Nephron progenitor cell (in vitro differentiated cells): ENCODE data around the gene ATXN10.
"Not testable (repeated sequence)": the region's sequence is repeated elsewhere in the genome, so short reads cannot be mapped to it uniquely, and the experiment has no call there.

Experiments
- DNase-seq: peaks from one replicate; pipeline ENCODE4 v3.0.0; 2021
- H3K27ac Mint-ChIP-seq: 2 replicates; pipeline ENCODE4 v1.8.0; 2021; ENCODE audit warnings: mild to moderate bottlenecking, moderate library complexity, mixed read lengths
- H3K27me3 Mint-ChIP-seq: 2 replicates; pipeline ENCODE4 v1.8.0; 2021; ENCODE audit warnings: mild to moderate bottlenecking, low read depth, mixed read lengths; ENCODE audit not compliant: poor library complexity
- H3K36me3 Mint-ChIP-seq: 2 replicates; pipeline ENCODE4 v1.8.0; 2021; ENCODE audit warnings: low read depth, mixed read lengths
- H3K4me1 Mint-ChIP-seq: 2 replicates; pipeline ENCODE4 v1.8.0; 2021; ENCODE audit warnings: mixed read lengths
- H3K4me3 Mint-ChIP-seq: 2 replicates; pipeline ENCODE4 v1.8.0; 2021; ENCODE audit warnings: mild to moderate bottlenecking, moderate library complexity, mixed read lengths
- H3K9me3 Mint-ChIP-seq: 2 replicates; pipeline ENCODE4 v1.8.0; 2021; ENCODE audit warnings: mild to moderate bottlenecking, moderate library complexity, mixed read lengths
- TF ChIP-seq, protein P1 (sequence below): fragments of 200-600 bp; sonication (generic); IDR thresholded peaks from 2 replicates; pipeline ENCODE4 v1.5.0; 2021; ENCODE audit warnings: antibody characterized with exemption

ATXN10 gene

DNA sequence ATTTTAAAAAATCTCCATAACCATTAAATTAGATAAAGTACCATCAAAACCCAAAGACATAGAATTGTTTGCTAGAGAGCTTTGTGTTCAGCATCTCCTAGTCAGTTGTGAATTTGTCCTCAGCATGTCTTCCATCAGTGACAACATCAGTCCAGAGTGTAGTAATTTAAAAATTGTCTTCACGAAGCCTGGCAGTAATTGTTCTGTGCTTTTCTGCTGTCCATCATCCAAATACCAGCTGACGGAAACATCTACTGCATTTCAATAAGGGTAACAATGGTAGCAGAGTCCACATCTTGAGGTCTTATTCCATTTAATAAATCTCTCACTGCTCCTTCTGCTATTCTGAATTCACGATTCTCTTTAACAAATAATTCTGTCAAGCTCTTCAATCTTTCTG lies 121.5 kb downstream of the ATXN10 start:
- TF ChIP-seq, protein P1, sequence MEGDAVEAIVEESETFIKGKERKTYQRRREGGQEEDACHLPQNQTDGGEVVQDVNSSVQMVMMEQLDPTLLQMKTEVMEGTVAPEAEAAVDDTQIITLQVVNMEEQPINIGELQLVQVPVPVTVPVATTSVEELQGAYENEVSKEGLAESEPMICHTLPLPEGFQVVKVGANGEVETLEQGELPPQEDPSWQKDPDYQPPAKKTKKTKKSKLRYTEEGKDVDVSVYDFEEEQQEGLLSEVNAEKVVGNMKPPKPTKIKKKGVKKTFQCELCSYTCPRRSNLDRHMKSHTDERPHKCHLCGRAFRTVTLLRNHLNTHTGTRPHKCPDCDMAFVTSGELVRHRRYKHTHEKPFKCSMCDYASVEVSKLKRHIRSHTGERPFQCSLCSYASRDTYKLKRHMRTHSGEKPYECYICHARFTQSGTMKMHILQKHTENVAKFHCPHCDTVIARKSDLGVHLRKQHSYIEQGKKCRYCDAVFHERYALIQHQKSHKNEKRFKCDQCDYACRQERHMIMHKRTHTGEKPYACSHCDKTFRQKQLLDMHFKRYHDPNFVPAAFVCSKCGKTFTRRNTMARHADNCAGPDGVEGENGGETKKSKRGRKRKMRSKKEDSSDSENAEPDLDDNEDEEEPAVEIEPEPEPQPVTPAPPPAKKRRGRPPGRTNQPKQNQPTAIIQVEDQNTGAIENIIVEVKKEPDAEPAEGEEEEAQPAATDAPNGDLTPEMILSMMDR, result no peak
- no peak overlapping the region for H3K27ac Mint-ChIP-seq
- no peaks in the 10 kb centered on the region for H3K27me3 Mint-ChIP-seq
- H3K36me3 Mint-ChIP-seq, result peaks cover 96% of the 10 kb centered on the region
- H3K9me3 Mint-ChIP-seq, result peaks cover 59% of the 10 kb centered on the region
- H3K4me1 Mint-ChIP-seq, result no peaks in the 10 kb centered on the region
- H3K4me3 Mint-ChIP-seq, result no peak overlapping the region
- DNase-seq, result no peak

DNA sequence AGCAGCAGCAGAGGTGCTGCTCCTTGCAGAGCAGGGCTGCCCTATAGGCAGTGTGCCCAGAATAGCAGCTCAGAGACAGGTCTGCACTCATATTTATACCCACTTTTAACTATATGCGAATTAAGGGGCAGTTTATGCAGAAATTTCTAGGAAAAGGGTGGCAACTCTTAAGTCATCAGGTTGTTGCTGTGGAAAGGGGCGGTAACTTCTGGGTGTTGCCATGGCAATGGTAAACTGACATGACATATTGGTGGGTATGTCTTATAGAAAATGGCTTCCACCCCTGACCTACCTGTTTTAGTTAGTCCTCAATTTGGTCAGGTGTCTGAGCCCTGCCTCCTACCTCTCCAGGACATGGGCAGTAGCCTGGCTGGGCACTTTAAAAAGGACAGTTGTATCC lies 122.3 kb downstream of the ATXN10 start:
- H3K27ac Mint-ChIP-seq, result no peak overlapping the region
- no peak for DNase-seq
- no peaks in the 10 kb centered on the region for H3K27me3 Mint-ChIP-seq
- peaks cover 99% of the 10 kb centered on the region for H3K36me3 Mint-ChIP-seq
- no peaks in the 10 kb centered on the region for H3K4me1 Mint-ChIP-seq
- TF ChIP-seq, protein P1, result no peak
- H3K4me3 Mint-ChIP-seq, result no peak overlapping the region
- peaks cover 66% of the 10 kb centered on the region for H3K9me3 Mint-ChIP-seq

DNA sequence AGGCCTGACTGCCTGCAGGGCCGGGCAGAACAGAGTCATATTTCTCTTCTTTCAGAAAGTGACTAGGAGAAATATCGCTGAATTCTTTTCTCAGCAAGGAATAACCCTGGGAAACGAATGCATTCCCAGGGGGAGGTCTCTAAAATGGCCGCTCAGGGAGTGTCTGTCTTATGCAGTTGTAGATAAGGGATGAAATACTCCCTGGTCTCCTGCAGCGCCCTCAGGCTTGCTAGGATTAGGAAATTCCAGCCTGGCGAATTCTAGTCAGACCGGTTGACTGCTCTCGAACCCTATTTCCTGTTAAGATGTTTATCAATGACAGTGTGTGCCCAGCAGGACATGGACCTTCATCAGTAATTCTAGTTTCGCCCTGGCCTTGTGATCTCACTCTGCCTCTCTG lies 124.4 kb downstream of the ATXN10 start:
- Mint-ChIP-seq H3K36me3 (peaks cover 100% of the 10 kb centered on the region), H3K9me3 (peaks cover 71% of the 10 kb centered on the region)
- not testable (repeated sequence) for H3K4me1 Mint-ChIP-seq, H3K27me3 Mint-ChIP-seq, H3K4me3 Mint-ChIP-seq, H3K27ac Mint-ChIP-seq
- DNase-seq, result peak; percentile 32

DNA sequence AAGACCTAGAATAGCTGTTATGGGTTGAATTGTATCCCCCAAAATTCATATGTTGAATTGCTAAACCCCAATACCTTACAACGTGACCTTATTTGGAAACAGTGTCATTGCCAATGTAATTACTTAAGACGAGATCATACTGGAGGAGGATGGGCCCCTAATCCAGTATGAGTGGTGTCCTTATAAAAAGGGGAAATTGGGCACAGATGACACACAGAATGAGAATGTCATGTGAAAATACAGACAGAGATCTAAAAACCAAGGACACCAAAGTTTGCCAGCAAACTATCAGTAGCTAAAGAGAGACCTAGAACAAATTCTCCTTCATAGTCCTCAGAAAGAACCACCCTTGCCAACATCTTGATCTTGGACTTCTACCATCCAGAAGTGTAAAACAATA lies 127.7 kb downstream of the ATXN10 start:
- Mint-ChIP-seq H3K4me3 (no peak overlapping the region), H3K27me3 (no peaks in the 10 kb centered on the region), H3K36me3 (peaks cover 96% of the 10 kb centered on the region)

GRCh38 chr22:45802054-45802453 lies 130.4 kb downstream of the ATXN10 start:
- TF ChIP-seq, protein P1, result no peak
- H3K27ac Mint-ChIP-seq, result no peak overlapping the region
- H3K27me3 Mint-ChIP-seq, result no peaks in the 10 kb centered on the region
- peaks cover 7% of the 10 kb centered on the region for H3K4me1 Mint-ChIP-seq
- peaks cover 77% of the 10 kb centered on the region for H3K36me3 Mint-ChIP-seq
- no peak for DNase-seq
- peaks cover 23% of the 10 kb centered on the region for H3K9me3 Mint-ChIP-seq
- no peak overlapping the region for H3K4me3 Mint-ChIP-seq

More for the DNA sequence above, 127.7 kb downstream of the ATXN10 start:
- TF ChIP-seq, protein P1, result no peak
- DNase-seq, result no peak
- Mint-ChIP-seq H3K4me1 (no peaks in the 10 kb centered on the region), H3K27ac (no peak overlapping the region), H3K9me3 (peaks cover 51% of the 10 kb centered on the region)

GRCh38 chr22:45804319-45804985 lies 132.8 kb downstream of the ATXN10 start:
- no peak for DNase-seq
- TF ChIP-seq, protein P1, result no peak
- no peaks in the 10 kb centered on the region for H3K27me3 Mint-ChIP-seq
- H3K27ac Mint-ChIP-seq, result no peak overlapping the region
- no peaks in the 10 kb centered on the region for H3K9me3 Mint-ChIP-seq
- H3K36me3 Mint-ChIP-seq, result peaks cover 64% of the 10 kb centered on the region
- peaks cover 7% of the 10 kb centered on the region for H3K4me1 Mint-ChIP-seq
- H3K4me3 Mint-ChIP-seq, result no peak overlapping the region
